DMS53 (cell line): ENCODE results near the gene GRIK3.
A peak's percentile ranks its signal among the peaks of the same experiment; 100 is the strongest.
"Not testable (repeated sequence)": the region's sequence is repeated elsewhere in the genome, so short reads cannot be mapped to it uniquely, and the experiment has no call there.

ENCODE experiments used
- DNase-seq: peaks from one replicate; lab custom pipeline; 2025; lab: John Stamatoyannopoulos, UW

GRIK3 gene

GRCh38 chr1:36941316-36941978, 92.9 kb downstream of the GRIK3 start:
- DNase-seq, result no peak

GRCh38 chr1:36938819-36939218, 95.5 kb downstream of the GRIK3 start:
- no peak for DNase-seq

- DNase-seq, result no peak
These were observed 96.9 kb downstream of the GRIK3 start for GRCh38 chr1:36937371-36937770.

GRCh38 chr1:36934061-36934460, 100.3 kb downstream of the GRIK3 start:
- no peak for DNase-seq

- DNase-seq, result no peak
These were observed 106.5 kb downstream of the GRIK3 start for GRCh38 chr1:36927826-36928225.

- DNase-seq, result no peak
These were observed 109.1 kb downstream of the GRIK3 start for GRCh38 chr1:36925251-36925650.

GRCh38 chr1:36924282-36924811, 110.0 kb downstream of the GRIK3 start:
- peak; percentile 23 for DNase-seq

- no peak for DNase-seq
These were observed 111.5 kb downstream of the GRIK3 start for GRCh38 chr1:36922593-36923426.

- DNase-seq, result no peak
These were observed 112.2 kb downstream of the GRIK3 start for GRCh38 chr1:36922071-36922470.

GRCh38 chr1:36920801-36921405, 113.4 kb downstream of the GRIK3 start:
- DNase-seq, result no peak

GRCh38 chr1:36920371-36920770, 113.9 kb downstream of the GRIK3 start:
- DNase-seq, result no peak

GRCh38 chr1:36919491-36920145, 114.7 kb downstream of the GRIK3 start:
- DNase-seq, result no peak

GRCh38 chr1:36918604-36919003, 115.7 kb downstream of the GRIK3 start:
- DNase-seq, result no peak

- not testable (repeated sequence) for DNase-seq
These were observed 117.8 kb downstream of the GRIK3 start for GRCh38 chr1:36916542-36916941.

GRCh38 chr1:36913484-36914060, 120.7 kb downstream of the GRIK3 start:
- no peak for DNase-seq

- no peak for DNase-seq
These were observed 121.3 kb downstream of the GRIK3 start for GRCh38 chr1:36913016-36913415.

- no peak for DNase-seq
These were observed 121.9 kb downstream of the GRIK3 start for GRCh38 chr1:36912365-36912865.

GRCh38 chr1:36911561-36912364, 122.6 kb downstream of the GRIK3 start:
- no peak for DNase-seq

- no peak for DNase-seq
These were observed 123.3 kb downstream of the GRIK3 start for GRCh38 chr1:36910886-36911540.
